Body of pancreas (tissue), 4 donors: ENCODE measurements around the gene SV2B.

Experiments
- POLR2A ChIP-seq, 3 donors: fragments of 450-650 bp; IDR thresholded peaks; one replicate each; pipeline ENCODE4 v1.6.1; 2016; ENCODE audit warnings: antibody characterized with exemption in 3 of 3, mild to moderate bottlenecking in 2 of 3
- TF ChIP-seq, protein P1 (sequence below), 7 experiments: fragments of 450-650 bp in 4 of 7; fragments of 200-600 bp in 3 of 7; sonication (generic) in 3 of 7; IDR thresholded peaks; one replicate each; pipeline ENCODE4 v1.5.1; 2016 to 2019; ENCODE audit warnings: antibody characterized with exemption in 7 of 7

DNA sequence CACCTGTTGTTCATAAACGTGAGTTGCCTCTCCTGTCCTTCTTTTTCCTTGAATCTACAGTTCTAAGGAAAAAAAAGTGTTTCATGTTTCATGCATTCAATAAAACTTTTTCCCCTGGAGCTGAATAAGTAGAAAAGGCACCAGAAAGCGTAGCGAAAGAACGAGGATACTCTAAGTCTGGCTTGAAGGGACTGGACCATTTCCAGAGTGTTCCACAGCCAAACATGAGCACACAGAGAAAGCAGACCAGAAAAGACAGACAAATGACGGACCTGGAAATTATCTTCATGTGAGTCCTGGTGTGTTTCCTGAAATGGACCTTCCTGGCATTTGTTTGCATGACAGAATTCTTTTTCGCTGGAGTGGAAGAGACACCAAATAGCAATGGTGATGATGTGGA lies 204.7 kb downstream of the SV2B start:
- TF ChIP-seq, protein P1, sequence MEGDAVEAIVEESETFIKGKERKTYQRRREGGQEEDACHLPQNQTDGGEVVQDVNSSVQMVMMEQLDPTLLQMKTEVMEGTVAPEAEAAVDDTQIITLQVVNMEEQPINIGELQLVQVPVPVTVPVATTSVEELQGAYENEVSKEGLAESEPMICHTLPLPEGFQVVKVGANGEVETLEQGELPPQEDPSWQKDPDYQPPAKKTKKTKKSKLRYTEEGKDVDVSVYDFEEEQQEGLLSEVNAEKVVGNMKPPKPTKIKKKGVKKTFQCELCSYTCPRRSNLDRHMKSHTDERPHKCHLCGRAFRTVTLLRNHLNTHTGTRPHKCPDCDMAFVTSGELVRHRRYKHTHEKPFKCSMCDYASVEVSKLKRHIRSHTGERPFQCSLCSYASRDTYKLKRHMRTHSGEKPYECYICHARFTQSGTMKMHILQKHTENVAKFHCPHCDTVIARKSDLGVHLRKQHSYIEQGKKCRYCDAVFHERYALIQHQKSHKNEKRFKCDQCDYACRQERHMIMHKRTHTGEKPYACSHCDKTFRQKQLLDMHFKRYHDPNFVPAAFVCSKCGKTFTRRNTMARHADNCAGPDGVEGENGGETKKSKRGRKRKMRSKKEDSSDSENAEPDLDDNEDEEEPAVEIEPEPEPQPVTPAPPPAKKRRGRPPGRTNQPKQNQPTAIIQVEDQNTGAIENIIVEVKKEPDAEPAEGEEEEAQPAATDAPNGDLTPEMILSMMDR (IDR thresholded peaks at IDR 0.05): no peak
- no peak for TF ChIP-seq POLR2A (IDR thresholded peaks at IDR 0.05)
